GM12892 (cell line): ENCODE results near the gene ABCB10.

Experiments
- POLR2A ChIP-seq: IDR thresholded peaks from 2 replicates; pipeline ENCODE4 v1.6.1; 2011; ENCODE audit warnings: low read depth, low read length, control low read depth
- POLR2AphosphoS5 ChIP-seq: IDR thresholded peaks from 2 replicates; pipeline ENCODE4 v1.6.1; 2011; ENCODE audit warnings: low read depth, low read length, control low read depth

- no peak for TF ChIP-seq POLR2A
- TF ChIP-seq POLR2AphosphoS5: no peak
Measured at GRCh38 chr1:229487181-229487580, 71.3 kb downstream of the ABCB10 start.
